ENCODE measurements around the gene PTGER1.

- no peak for TF ChIP-seq CTCF (IDR thresholded peaks at IDR 0.05)
- no peak for TF ChIP-seq EZH2 (IDR thresholded peaks at IDR 0.05; ENCODE audit: borderline replicate concordance, insufficient read depth, low read depth, low read length, poor library complexity, severe bottlenecking)
Observed at GRCh38 chr19:14474827-14475226, 327 bp downstream of the PTGER1 start.
